WTC11 (cell line): ENCODE results near the gene HS6ST1. TPM values are rescaled to one million over a fixed set of nuclear protein-coding genes. Genes with fewer than 3 reads are reported as not detected.

Source experiments
- ATAC-seq: fragments of 200-7000 bp; cut with Tn5 transposase; 2 replicates; pipeline ENCODE4 v1.10.0; 2021; ENCODE audit warnings: mild to moderate bottlenecking, moderate library complexity
- CTCF ChIA-PET: fragments of 300-600 bp; sonication (Branson Sonifier 250); formaldehyde crosslinking; loops from one replicate; lab custom pipeline; 2021; ENCODE audit warnings: antibody characterized with exemption; lab: Charles Lee
- POLR2A ChIA-PET: fragments of 350-600 bp; sonication (Branson Sonifier 250); formaldehyde crosslinking; loops from one replicate; lab custom pipeline; 2021; ENCODE audit warnings: antibody characterized with exemption; lab: Charles Lee
- DNase-seq: peaks from one replicate; pipeline ENCODE4 v3.0.0; 2021; ENCODE audit warnings: low spot score
- H3K27ac Mint-ChIP-seq: 2 replicates; pipeline ENCODE4 v1.8.0; 2021; ENCODE audit warnings: mixed read lengths
- H3K27me3 Mint-ChIP-seq: 2 replicates; pipeline ENCODE4 v1.8.0; 2021; ENCODE audit warnings: low read depth, mild to moderate bottlenecking, moderate library complexity, mixed read lengths
- H3K36me3 Mint-ChIP-seq: 2 replicates; pipeline ENCODE4 v1.8.0; 2021; ENCODE audit warnings: mixed read lengths
- H3K4me1 Mint-ChIP-seq: 2 replicates; pipeline ENCODE4 v1.8.0; 2022; ENCODE audit warnings: mixed read lengths
- H3K4me3 Mint-ChIP-seq: 2 replicates; pipeline ENCODE4 v1.8.0; 2021; ENCODE audit warnings: mild to moderate bottlenecking, moderate library complexity, mixed read lengths
- H3K9me3 Mint-ChIP-seq: 2 replicates; pipeline ENCODE4 v1.8.0; 2021; ENCODE audit warnings: mixed read lengths
- CREM ChIP-seq: sonication (generic); formaldehyde crosslinking; IDR thresholded peaks from 2 replicates; pipeline ENCODE4 v1.8.1; 2022; ENCODE audit warnings: mild to moderate bottlenecking, missing genetic modification reagents, moderate library complexity
- FOXJ3 ChIP-seq: sonication (generic); formaldehyde crosslinking; IDR thresholded peaks from 2 replicates; pipeline ENCODE4 v1.9.0; 2021; ENCODE audit warnings: missing genetic modification reagents, mild to moderate bottlenecking, borderline replicate concordance
- FOXP1 ChIP-seq: sonication (generic); formaldehyde crosslinking; IDR thresholded peaks from 2 replicates; pipeline ENCODE4 v1.8.0; 2022; ENCODE audit warnings: missing genetic modification reagents, mild to moderate bottlenecking, moderate library complexity, borderline replicate concordance
- HMGXB4 ChIP-seq: sonication (generic); formaldehyde crosslinking; IDR thresholded peaks from 2 replicates; pipeline ENCODE4 v1.8.1; 2023; ENCODE audit warnings: mild to moderate bottlenecking, moderate library complexity, missing genetic modification reagents
- JUN ChIP-seq: sonication (generic); formaldehyde crosslinking; IDR thresholded peaks from 2 replicates; pipeline ENCODE4 v1.8.0; 2023; ENCODE audit warnings: mild to moderate bottlenecking, missing genetic modification reagents
- SMAD4 ChIP-seq: sonication (generic); formaldehyde crosslinking; IDR thresholded peaks from 2 replicates; pipeline ENCODE4 v1.8.0; 2022; ENCODE audit warnings: mild to moderate bottlenecking, missing genetic modification reagents
- ZNF281 ChIP-seq: sonication (generic); formaldehyde crosslinking; IDR thresholded peaks from 2 replicates; pipeline ENCODE4 v1.8.0; 2023; ENCODE audit warnings: mild to moderate bottlenecking, missing genetic modification reagents
- ZNF416 ChIP-seq: fragments of 250-450 bp; sonication (Bioruptor Pico); IDR thresholded peaks from 2 replicates; pipeline ENCODE4 v1.9.0; 2021; ENCODE audit warnings: mild to moderate bottlenecking, inconsistent platforms
- total RNA-seq: library from RNA; stranded (reverse); gene quantifications from 3 replicates; pipeline ENCODE4 v1.2.3, GENCODE V29; 2021
- TF ChIP-seq, protein P1 (sequence below): fragments of 200-600 bp; IDR thresholded peaks from 2 replicates; pipeline ENCODE4 v1.8.0; 2022; ENCODE audit warnings: antibody characterized with exemption
- TF ChIP-seq, protein P2 (sequence below): sonication (generic); formaldehyde crosslinking; IDR thresholded peaks from 2 replicates; pipeline ENCODE4 v1.8.1; 2022; ENCODE audit warnings: mild to moderate bottlenecking, moderate library complexity, missing genetic modification reagents
- TF ChIP-seq, protein P3 (sequence below): sonication (generic); formaldehyde crosslinking; conservative IDR thresholded peaks from 2 replicates; pipeline ENCODE4 v1.8.1; 2022; ENCODE audit warnings: mild to moderate bottlenecking, missing genetic modification reagents

The HS6ST1 gene
- total RNA-seq, 1 experiment from 2014 or later, result 55.5 TPM

DNA sequence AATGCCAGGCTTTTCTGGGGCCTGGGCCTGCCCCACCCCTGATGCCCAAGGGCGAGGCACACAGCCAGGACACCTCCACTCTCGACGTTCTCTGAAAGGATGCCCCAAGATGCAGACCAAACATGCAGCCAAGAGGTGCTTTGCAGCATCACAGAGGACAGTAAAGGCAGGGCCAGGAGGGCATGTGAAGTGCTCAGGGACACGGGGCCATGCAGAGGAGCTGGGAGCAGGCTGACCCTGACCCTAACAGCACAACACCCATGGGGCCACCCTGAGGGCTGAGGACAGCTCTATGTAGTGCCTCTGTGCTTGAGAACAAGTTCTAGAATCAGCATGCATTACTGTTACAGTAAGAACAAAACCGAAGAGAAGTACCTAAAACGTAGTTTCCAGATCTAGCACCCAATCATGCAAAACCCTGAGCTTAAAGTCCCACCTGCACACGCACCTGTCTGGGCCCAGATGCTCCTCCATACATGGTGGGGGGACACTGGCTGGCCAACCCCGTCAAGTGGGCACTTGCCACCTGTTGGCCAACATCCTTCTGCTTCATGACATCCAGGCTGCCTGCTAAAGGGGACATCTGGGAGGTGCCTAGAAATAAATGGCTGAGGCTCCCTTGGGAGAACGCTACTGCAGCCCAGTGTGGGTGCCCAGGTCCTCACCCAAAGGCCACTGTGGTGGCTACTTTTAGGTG, 15.4 kb downstream of the HS6ST1 start (continued):
- TF ChIP-seq, protein P1, sequence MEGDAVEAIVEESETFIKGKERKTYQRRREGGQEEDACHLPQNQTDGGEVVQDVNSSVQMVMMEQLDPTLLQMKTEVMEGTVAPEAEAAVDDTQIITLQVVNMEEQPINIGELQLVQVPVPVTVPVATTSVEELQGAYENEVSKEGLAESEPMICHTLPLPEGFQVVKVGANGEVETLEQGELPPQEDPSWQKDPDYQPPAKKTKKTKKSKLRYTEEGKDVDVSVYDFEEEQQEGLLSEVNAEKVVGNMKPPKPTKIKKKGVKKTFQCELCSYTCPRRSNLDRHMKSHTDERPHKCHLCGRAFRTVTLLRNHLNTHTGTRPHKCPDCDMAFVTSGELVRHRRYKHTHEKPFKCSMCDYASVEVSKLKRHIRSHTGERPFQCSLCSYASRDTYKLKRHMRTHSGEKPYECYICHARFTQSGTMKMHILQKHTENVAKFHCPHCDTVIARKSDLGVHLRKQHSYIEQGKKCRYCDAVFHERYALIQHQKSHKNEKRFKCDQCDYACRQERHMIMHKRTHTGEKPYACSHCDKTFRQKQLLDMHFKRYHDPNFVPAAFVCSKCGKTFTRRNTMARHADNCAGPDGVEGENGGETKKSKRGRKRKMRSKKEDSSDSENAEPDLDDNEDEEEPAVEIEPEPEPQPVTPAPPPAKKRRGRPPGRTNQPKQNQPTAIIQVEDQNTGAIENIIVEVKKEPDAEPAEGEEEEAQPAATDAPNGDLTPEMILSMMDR, result no peak
- TF ChIP-seq FOXJ3 (CRISPR knock-in tag) (no peak), HMGXB4 (no peak)
- TF ChIP-seq, protein P2, sequence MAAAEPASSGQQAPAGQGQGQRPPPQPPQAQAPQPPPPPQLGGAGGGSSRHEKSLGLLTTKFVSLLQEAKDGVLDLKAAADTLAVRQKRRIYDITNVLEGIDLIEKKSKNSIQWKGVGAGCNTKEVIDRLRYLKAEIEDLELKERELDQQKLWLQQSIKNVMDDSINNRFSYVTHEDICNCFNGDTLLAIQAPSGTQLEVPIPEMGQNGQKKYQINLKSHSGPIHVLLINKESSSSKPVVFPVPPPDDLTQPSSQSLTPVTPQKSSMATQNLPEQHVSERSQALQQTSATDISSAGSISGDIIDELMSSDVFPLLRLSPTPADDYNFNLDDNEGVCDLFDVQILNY, result no peak

DNA sequence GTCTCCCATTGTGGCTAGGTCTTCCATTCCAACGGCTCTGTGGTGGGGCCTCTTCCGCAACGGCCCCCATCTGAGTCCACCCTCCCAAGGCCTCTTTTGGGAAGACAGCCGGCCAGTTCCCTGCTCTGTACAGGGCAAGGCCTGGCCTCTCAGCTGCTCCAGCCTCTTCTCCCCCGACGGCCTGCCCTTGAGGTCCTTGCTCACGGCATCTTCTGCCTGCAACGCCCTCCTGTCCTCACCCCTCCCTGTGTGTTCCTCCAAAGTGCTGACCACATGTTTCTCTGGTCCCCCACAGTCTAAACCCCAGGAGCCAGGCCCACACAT, 16.0 kb downstream of the HS6ST1 start:
- POLR2A ChIA-PET, result no interaction called here
- Mint-ChIP-seq H3K27ac (no peak overlapping the region), H3K9me3 (peaks cover 5% of the 10 kb centered on the region), H3K36me3 (peaks cover 7% of the 10 kb centered on the region), H3K27me3 (no peaks in the 10 kb centered on the region), H3K4me1 (peaks cover 55% of the 10 kb centered on the region), H3K4me3 (no peak overlapping the region)
- ATAC-seq (no peak), DNase-seq (no peak)
- TF ChIP-seq ZNF281 (CRISPR knock-in tag) (no peak), CREM (no peak), ZNF416 (no peak), SMAD4 (CRISPR knock-in tag) (no peak), JUN (CRISPR knock-in tag) (no peak)
- TF ChIP-seq, protein P2, result no peak
- TF ChIP-seq, protein P3, sequence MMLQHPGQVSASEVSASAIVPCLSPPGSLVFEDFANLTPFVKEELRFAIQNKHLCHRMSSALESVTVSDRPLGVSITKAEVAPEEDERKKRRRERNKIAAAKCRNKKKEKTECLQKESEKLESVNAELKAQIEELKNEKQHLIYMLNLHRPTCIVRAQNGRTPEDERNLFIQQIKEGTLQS (CRISPR knock-in tag), result no peak
- CTCF ChIA-PET, result no interaction called here

- H3K9me3 Mint-ChIP-seq, result peaks cover 5% of the 10 kb centered on the region
- no peak overlapping the region for H3K4me3 Mint-ChIP-seq
- H3K27me3 Mint-ChIP-seq, result no peaks in the 10 kb centered on the region
- POLR2A ChIA-PET, result no interaction called here
- CTCF ChIA-PET, result no interaction called here
- H3K36me3 Mint-ChIP-seq, result peaks cover 7% of the 10 kb centered on the region
- no peak overlapping the region for H3K27ac Mint-ChIP-seq
- DNase-seq, result no peak
- H3K4me1 Mint-ChIP-seq, result peaks cover 52% of the 10 kb centered on the region
- ATAC-seq, result no peak
- TF ChIP-seq FOXP1 (CRISPR knock-in tag), result 0 out of 2 replicates have a peak, but pooled peaks have one; percentile 44
- TF ChIP-seq, protein P1, result no peak
These were observed 16.5 kb downstream of the HS6ST1 start for GRCh38 chr2:128302011-128302743.
